Astrocyte (in vitro differentiated cells and primary cell): ENCODE results near the gene TTC31.

Source experiments
- EZH2 ChIP-seq: IDR thresholded peaks from 2 replicates; pipeline ENCODE4 v1.6.1; 2012; ENCODE audit warnings: mild to moderate bottlenecking, low read length, inconsistent platforms; ENCODE audit not compliant: insufficient read depth
- TF ChIP-seq, protein P1 (sequence below): IDR thresholded peaks from 2 replicates; pipeline ENCODE4 v1.5.1; 2011; ENCODE audit warnings: low read depth, mild to moderate bottlenecking, inconsistent platforms, low read length, moderate library complexity; ENCODE audit not compliant: insufficient read depth

DNA sequence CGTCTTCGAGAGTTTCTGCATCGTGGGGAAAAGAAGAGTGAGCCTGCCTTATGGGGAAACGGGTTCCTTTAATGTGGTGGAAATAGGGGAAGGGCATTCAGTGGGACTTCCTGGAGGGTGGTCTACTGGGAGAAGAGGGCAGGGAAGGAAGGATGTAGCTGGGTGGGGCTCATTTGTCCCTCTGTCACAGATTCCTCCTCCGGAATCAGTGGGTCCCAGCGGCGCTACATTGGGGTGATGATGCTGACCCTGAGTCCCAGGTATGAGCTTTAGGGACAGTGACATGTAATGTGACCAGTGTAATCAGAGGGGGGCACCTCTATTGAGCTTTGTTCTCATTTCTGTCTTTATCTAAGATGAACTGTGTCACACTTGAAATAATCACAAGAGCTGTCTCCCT, 48.8 kb downstream of the TTC31 start:
- TF ChIP-seq, protein P1, sequence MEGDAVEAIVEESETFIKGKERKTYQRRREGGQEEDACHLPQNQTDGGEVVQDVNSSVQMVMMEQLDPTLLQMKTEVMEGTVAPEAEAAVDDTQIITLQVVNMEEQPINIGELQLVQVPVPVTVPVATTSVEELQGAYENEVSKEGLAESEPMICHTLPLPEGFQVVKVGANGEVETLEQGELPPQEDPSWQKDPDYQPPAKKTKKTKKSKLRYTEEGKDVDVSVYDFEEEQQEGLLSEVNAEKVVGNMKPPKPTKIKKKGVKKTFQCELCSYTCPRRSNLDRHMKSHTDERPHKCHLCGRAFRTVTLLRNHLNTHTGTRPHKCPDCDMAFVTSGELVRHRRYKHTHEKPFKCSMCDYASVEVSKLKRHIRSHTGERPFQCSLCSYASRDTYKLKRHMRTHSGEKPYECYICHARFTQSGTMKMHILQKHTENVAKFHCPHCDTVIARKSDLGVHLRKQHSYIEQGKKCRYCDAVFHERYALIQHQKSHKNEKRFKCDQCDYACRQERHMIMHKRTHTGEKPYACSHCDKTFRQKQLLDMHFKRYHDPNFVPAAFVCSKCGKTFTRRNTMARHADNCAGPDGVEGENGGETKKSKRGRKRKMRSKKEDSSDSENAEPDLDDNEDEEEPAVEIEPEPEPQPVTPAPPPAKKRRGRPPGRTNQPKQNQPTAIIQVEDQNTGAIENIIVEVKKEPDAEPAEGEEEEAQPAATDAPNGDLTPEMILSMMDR = no peak
- no peak for TF ChIP-seq EZH2
